ENCODE data around the gene SPTBN1. TPM values are rescaled to one million over a fixed set of nuclear protein-coding genes. Genes with fewer than 3 reads are reported as not detected.

Gene SPTBN1
- total and polyA plus RNA-seq, 9 of the 15 experiments (the other 6 are each of a cell fraction or from before 2014, with no cell fraction given) = 8.9 to 66.8 (median 31.4) TPM

GRCh38 chr2:54667726-54668650, 211.9 kb downstream of the SPTBN1 start:
- Histone ChIP-seq H3K4me2 (ENCODE audit: insufficient read depth, low read length) (no peak overlapping the region), H3K9me3 (replicated peaks; ENCODE audit: control insufficient read depth, insufficient read depth, low read depth, low read length) (no peaks in the 10 kb centered on the region), H2AFZ (ENCODE audit: low read depth, low read length) (no peak overlapping the region), H3K79me2 (ENCODE audit: control insufficient read depth, insufficient read depth, low read length) (no peaks in the 10 kb centered on the region), H4K20me1 (replicated peaks; ENCODE audit: control insufficient read depth, insufficient read depth, low read length) (no peaks in the 10 kb centered on the region), H3K36me3 (ENCODE audit: control insufficient read depth, insufficient read depth, low read length) (peaks cover 63% of the 10 kb centered on the region; the same call in 2 of the 3 replicates), H3K9me1 (ENCODE audit: control insufficient read depth, insufficient read depth, low read length) (no peaks in the 10 kb centered on the region), H3K9ac (ENCODE audit: insufficient read depth in 1 of 2, low read depth in 2 of 2, low read length in 2 of 2) (no peak overlapping the region), H3K4me1 (replicated peaks in 1 of 2; ENCODE audit: control insufficient read depth in 2 of 2, insufficient read depth in 2 of 2, low read length in 2 of 2) (peaks cover 0 to 2% of the 10 kb centered on the region in 2 experiments; a peak in 1 of 5 replicates), H3K27ac (ENCODE audit: extremely low read depth, low read depth, low read length) (no peak overlapping the region), H3K27me3 (ENCODE audit: control insufficient read depth in 2 of 2, insufficient read depth in 2 of 2, low read length in 2 of 2) (no peaks in the 10 kb centered on the region), H3K4me3 (no peak overlapping the region)
- TF ChIP-seq CBX2 (IDR thresholded peaks at IDR 0.05; ENCODE audit: insufficient read depth, low read length, poor library complexity, severe bottlenecking) (no peak), GABPB2 (CRISPR knock-in tag; conservative IDR thresholded peaks at IDR 0.05) (no peak), IFI16 (CRISPR knock-in tag; IDR thresholded peaks at IDR 0.05) (no peak), GTF2E2 (tag; IDR thresholded peaks at IDR 0.05) (no peak), POLR2A (conservative IDR thresholded peaks at IDR 0.05) (no peak), ZNF212 (CRISPR knock-in tag; IDR thresholded peaks at IDR 0.05) (no peak), FOXO4 (CRISPR knock-in tag; IDR thresholded peaks at IDR 0.05) (no peak), ZNF140 (CRISPR knock-in tag; IDR thresholded peaks at IDR 0.05) (no peak), MBD2 (IDR thresholded peaks at IDR 0.05; ENCODE audit: borderline replicate concordance, low read depth) (no peak), CGGBP1 (CRISPR knock-in tag; IDR thresholded peaks at IDR 0.05) (no peak), MEF2D (tag; conservative IDR thresholded peaks at IDR 0.05; ENCODE audit: low read depth) (no peak), RBM39 (optimal IDR thresholded peaks at IDR 0.05; ENCODE audit: low read depth, low read length) (no peak), SREBF2 (CRISPR knock-in tag; IDR thresholded peaks at IDR 0.05) (no peak), RFX5 (IDR thresholded peaks at IDR 0.05; ENCODE audit: low read depth, low read length) (no peak), ARID3A (IDR thresholded peaks at IDR 0.05; ENCODE audit: borderline replicate concordance, low read depth, low read length) (no peak), CHD4 (IDR thresholded peaks at IDR 0.05; ENCODE audit: insufficient read depth, insufficient replicate concordance, low read depth, low read length, poor library complexity, severe bottlenecking) (no peak), NCOR1 (IDR thresholded peaks at IDR 0.05) (no peak), CEBPB (tag; IDR thresholded peaks at IDR 0.05) (no peak), ELK3 (CRISPR knock-in tag; IDR thresholded peaks at IDR 0.05) (no peak)
- POLR2A ChIA-PET = no interaction called here
- no peak for ATAC-seq
- in situ Hi-C loops (cut with MboI) (no loop called here), intact Hi-C loops (cut with micrococcal nuclease) (loop anchor here (5.0 kb wide), 1 partner anchor 34 kb away; no protein-coding TSS in a partner anchor)
- no peak for DNase-seq (ENCODE audit: extremely low read depth in 1 of 4, low spot score in 3 of 4)
- no peak for FAIRE-seq
- no TSS peak for BruUV-seq (replicated peaks)
- 81% methylated on average over 15 of the region's 17 CpGs for WGBS (ENCODE audit: insufficient coverage, low coverage, missing lambda C conversion rate)
- CTCF ChIA-PET (ENCODE audit: low intra/inter-chr PET ratio) = no interaction called here

All from K562 (cell line).